Measurements from ENCODE around the gene TPPP2.

The TPPP2 gene

DNA sequence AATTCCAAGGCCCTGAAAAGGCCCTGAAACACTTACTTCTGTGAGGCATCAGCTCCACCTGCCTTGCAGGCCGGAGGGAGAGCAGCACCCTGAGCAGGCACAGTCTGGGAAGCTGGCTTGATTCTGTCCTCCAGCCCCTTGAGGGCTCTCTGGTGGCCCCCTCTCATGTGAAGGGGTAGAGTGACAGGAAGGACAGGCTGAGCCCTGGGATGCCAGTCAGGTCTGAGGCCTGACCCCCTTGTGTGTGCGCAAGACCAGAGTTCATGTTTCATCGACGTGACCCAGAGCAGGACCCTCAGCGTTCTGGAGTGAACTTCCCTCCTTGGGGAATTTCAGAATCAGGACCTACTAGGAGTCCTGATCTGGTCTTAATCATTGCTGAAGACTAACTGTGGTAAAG lies 28.9 kb downstream of the TPPP2 start:
- H3K4me3 ChIP-seq (ENCODE audit: low read length), result no peak overlapping the region
- DNase-seq (ENCODE audit: low read depth), result no peak
- TF ChIP-seq, protein P1, sequence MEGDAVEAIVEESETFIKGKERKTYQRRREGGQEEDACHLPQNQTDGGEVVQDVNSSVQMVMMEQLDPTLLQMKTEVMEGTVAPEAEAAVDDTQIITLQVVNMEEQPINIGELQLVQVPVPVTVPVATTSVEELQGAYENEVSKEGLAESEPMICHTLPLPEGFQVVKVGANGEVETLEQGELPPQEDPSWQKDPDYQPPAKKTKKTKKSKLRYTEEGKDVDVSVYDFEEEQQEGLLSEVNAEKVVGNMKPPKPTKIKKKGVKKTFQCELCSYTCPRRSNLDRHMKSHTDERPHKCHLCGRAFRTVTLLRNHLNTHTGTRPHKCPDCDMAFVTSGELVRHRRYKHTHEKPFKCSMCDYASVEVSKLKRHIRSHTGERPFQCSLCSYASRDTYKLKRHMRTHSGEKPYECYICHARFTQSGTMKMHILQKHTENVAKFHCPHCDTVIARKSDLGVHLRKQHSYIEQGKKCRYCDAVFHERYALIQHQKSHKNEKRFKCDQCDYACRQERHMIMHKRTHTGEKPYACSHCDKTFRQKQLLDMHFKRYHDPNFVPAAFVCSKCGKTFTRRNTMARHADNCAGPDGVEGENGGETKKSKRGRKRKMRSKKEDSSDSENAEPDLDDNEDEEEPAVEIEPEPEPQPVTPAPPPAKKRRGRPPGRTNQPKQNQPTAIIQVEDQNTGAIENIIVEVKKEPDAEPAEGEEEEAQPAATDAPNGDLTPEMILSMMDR (IDR thresholded peaks at IDR 0.05; ENCODE audit: insufficient read depth, low read depth, low read length, missing control alignments), result no peak

DNA sequence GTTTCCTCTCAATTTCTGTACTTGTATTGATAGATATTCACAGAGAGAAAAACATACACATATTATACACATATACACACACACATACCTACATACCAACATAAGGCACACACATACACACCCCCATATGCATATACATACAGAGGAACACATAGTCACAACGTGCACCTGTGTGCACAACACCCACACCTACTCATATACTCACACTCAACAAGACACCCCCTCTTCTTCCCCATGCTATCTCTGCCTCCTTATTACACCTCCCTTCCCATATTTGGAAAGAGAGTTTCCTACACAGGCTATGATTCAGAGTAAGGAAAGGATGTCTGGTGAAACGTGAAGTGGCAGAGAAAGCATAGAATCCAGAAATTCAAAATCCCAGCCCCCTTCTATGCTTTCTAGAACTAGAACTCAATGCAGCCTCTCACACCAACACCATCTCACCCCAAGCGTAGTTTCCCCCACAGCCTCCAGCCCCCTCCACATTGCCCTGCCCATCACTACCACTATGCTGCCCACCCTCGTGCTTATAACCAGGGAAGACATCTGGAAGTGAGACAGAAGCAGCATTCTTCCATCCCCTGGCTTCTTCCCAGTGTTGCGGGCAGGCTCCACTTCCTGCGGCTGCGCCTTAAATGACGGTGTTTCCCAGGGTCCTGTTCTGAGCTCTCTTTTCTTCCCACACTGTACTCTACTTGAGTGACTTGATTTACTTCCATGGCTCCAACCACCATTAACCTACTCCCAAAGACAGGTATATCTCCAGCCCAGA lies 30.0 kb downstream of the TPPP2 start:
- DNase-seq (ENCODE audit: low read depth), result no peak

GRCh38 chr14:21060614-21061346 lies 30.8 kb downstream of the TPPP2 start:
- no peak overlapping the region for H3K4me3 ChIP-seq (ENCODE audit: low read length)
- TF ChIP-seq, protein P1 (IDR thresholded peaks at IDR 0.05; ENCODE audit: insufficient read depth, low read depth, low read length, missing control alignments), result no peak
- no peak for DNase-seq (ENCODE audit: low read depth)

More for the DNA sequence above, 30.0 kb downstream of the TPPP2 start:
- no peak overlapping the region for H3K4me3 ChIP-seq (ENCODE audit: low read length)
- TF ChIP-seq, protein P1 (IDR thresholded peaks at IDR 0.05; ENCODE audit: insufficient read depth, low read depth, low read length, missing control alignments), result no peak

GRCh38 chr14:21061347-21061668 lies 31.3 kb downstream of the TPPP2 start:
- TF ChIP-seq, protein P1 (IDR thresholded peaks at IDR 0.05; ENCODE audit: insufficient read depth, low read depth, low read length, missing control alignments), result no peak

DNA sequence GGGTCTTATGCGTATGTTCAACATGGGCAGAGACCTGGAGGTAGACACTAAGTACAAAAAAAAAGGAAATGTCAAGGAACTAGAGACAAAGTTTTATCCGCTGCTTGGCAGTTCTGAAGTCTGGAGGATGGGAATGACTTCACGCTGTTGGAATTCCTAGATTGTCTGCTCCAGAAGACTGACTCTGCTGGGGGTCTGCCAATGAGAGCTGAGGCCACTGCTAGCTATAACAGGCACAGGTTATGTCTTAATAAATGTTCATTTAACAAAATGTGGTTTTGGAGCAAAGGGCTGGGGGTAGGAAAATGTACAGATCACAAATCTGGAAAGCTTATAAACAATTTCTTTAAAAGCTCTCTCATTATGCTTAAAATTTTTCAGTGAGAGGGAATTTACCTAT lies 33.5 kb downstream of the TPPP2 start:
- TF ChIP-seq, protein P1 (IDR thresholded peaks at IDR 0.05; ENCODE audit: insufficient read depth, low read depth, low read length, missing control alignments), result no peak
- H3K4me3 ChIP-seq (ENCODE audit: low read length), result no peak overlapping the region
- no peak for DNase-seq (ENCODE audit: low read depth)

More at GRCh38 chr14:21061347-21061668, 31.3 kb downstream of the TPPP2 start:
- no peak overlapping the region for H3K4me3 ChIP-seq (ENCODE audit: low read length)
- no peak for DNase-seq (ENCODE audit: low read depth)

GRCh38 chr14:21066882-21067502 lies 37.0 kb downstream of the TPPP2 start:
- DNase-seq (ENCODE audit: low read depth), result peak; percentile 52
- no peak overlapping the region for H3K4me3 ChIP-seq (ENCODE audit: low read length)
- TF ChIP-seq, protein P1 (IDR thresholded peaks at IDR 0.05; ENCODE audit: insufficient read depth, low read depth, low read length, missing control alignments), result peak; percentile 70

All from epithelial cell of esophagus (primary cell).